ENCODE results near the gene HMGN2. TPM values are rescaled to one million over a fixed set of nuclear protein-coding genes. Genes with fewer than 3 reads are reported as not detected.

Gene HMGN2
- total RNA-seq (1,167 TPM), polyA plus RNA-seq (1,143 TPM)
- long read RNA-seq, donor 1, transcript HMGN2-201 (6 exons, 1,191 nt) = major isoform, 99 of 108 reads
- long read RNA-seq, donor 1, partial matches to known transcripts = 5 of 108 reads
- long read RNA-seq, donor 1, other reads (novel, unspliced or antisense) = 0 of 108 reads
- long read RNA-seq, donor 2, transcript HMGN2-202 (5 exons, 1,045 nt) = minor isoform, 9 of 1,663 reads
- long read RNA-seq, donor 2, transcript HMGN2-205 (5 exons, 952 nt) = minor isoform, 16 of 1,663 reads
- long read RNA-seq, donor 2, transcript HMGN2-201 (6 exons, 1,191 nt) = major isoform, 1,376 of 1,663 reads
- long read RNA-seq, donor 2, partial matches to known transcripts = 94 of 1,663 reads
- long read RNA-seq, donor 2, other reads (novel, unspliced or antisense) = 157 of 1,663 reads
- long read RNA-seq, donor 3, transcript HMGN2-201 (6 exons, 1,191 nt) = major isoform, 1,187 of 1,500 reads
- long read RNA-seq, donor 3, transcript HMGN2-205 (5 exons, 952 nt) = minor isoform, 21 of 1,500 reads
- long read RNA-seq, donor 3, transcript HMGN2-208 (4 exons, 1,030 nt) = minor isoform, 5 of 1,500 reads
- long read RNA-seq, donor 3, partial matches to known transcripts = 146 of 1,500 reads
- long read RNA-seq, donor 3, other reads (novel, unspliced or antisense) = 134 of 1,500 reads
- long read RNA-seq, donor 4, transcript HMGN2-205 (5 exons, 952 nt) = minor isoform, 10 of 391 reads
- long read RNA-seq, donor 4, transcript HMGN2-201 (6 exons, 1,191 nt) = major isoform, 312 of 391 reads
- long read RNA-seq, donor 4, partial matches to known transcripts = 54 of 391 reads
- long read RNA-seq, donor 4, other reads (novel, unspliced or antisense) = 13 of 391 reads
- long read RNA-seq, donor 5, transcript HMGN2-201 (6 exons, 1,191 nt) = major isoform, 941 of 1,272 reads
- long read RNA-seq, donor 5, transcript HMGN2-209 (2 exons, 1,496 nt) = minor isoform, 6 of 1,272 reads
- long read RNA-seq, donor 5, transcript HMGN2-208 (4 exons, 1,030 nt) = minor isoform, 5 of 1,272 reads
- long read RNA-seq, donor 5, transcript HMGN2-205 (5 exons, 952 nt) = minor isoform, 27 of 1,272 reads
- long read RNA-seq, donor 5, partial matches to known transcripts = 160 of 1,272 reads
- long read RNA-seq, donor 5, other reads (novel, unspliced or antisense) = 127 of 1,272 reads
- long read RNA-seq, donor 6, transcript HMGN2-205 (5 exons, 952 nt) = minor isoform, 8 of 911 reads
- long read RNA-seq, donor 6, transcript HMGN2-201 (6 exons, 1,191 nt) = major isoform, 793 of 911 reads
- long read RNA-seq, donor 6, partial matches to known transcripts = 33 of 911 reads
- long read RNA-seq, donor 6, other reads (novel, unspliced or antisense) = 62 of 911 reads
- long read RNA-seq, donor 7, transcript HMGN2-205 (5 exons, 952 nt) = minor isoform, 16 of 935 reads
- long read RNA-seq, donor 7, transcript HMGN2-201 (6 exons, 1,191 nt) = major isoform, 755 of 935 reads
- long read RNA-seq, donor 7, transcript HMGN2-209 (2 exons, 1,496 nt) = minor isoform, 5 of 935 reads
- long read RNA-seq, donor 7, partial matches to known transcripts = 67 of 935 reads
- long read RNA-seq, donor 7, other reads (novel, unspliced or antisense) = 87 of 935 reads
- long read RNA-seq, donor 8, transcript HMGN2-201 (6 exons, 1,191 nt) = major isoform, 337 of 558 reads
- long read RNA-seq, donor 8, partial matches to known transcripts = 190 of 558 reads
- long read RNA-seq, donor 8, other reads (novel, unspliced or antisense) = 21 of 558 reads
- long read RNA-seq, donor 9, transcript HMGN2-201 (6 exons, 1,191 nt) = major isoform, 592 of 737 reads
- long read RNA-seq, donor 9, transcript HMGN2-202 (5 exons, 1,045 nt) = minor isoform, 5 of 737 reads
- long read RNA-seq, donor 9, transcript HMGN2-205 (5 exons, 952 nt) = minor isoform, 11 of 737 reads
- long read RNA-seq, donor 9, partial matches to known transcripts = 59 of 737 reads
- long read RNA-seq, donor 9, other reads (novel, unspliced or antisense) = 64 of 737 reads
- long read RNA-seq, donor 10, transcript HMGN2-205 (5 exons, 952 nt) = minor isoform, 12 of 881 reads
- long read RNA-seq, donor 10, transcript HMGN2-201 (6 exons, 1,191 nt) = major isoform, 664 of 881 reads
- long read RNA-seq, donor 10, partial matches to known transcripts = 130 of 881 reads
- long read RNA-seq, donor 10, other reads (novel, unspliced or antisense) = 70 of 881 reads

DNA sequence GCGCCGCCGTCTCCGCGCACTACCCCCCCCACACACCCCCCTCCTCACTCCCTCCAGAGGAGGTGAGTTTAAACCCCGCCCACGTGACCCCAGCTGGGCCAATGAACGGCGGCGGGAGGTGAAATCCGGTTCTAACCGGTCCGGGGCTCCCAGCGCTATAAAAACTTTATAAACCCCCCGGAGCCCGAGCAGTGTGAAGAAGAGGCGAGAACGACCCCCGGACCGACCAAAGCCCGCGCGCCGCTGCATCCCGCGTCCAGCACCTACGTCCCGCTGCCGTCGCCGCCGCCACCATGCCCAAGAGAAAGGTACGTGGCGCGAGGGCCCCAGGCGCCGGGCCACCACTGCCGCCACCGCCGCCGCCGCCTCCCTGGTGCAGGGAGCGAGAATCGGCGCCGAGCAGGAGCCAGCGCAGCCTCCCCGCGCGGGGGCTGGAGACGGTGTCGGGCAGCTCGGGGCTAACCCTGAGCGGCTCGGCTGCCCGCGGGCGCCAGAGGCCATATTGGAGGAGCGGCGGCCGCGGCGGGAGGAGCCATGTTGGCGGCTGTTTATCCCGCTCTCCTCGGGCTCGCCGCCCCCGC lies at the start of gene HMGN2:
TSS of gene HMGN2 (plus strand) at position 121 of the 581 bp plus-strand sequence. CDS start at position 294, 173 bp downstream.
- Histone ChIP-seq H3K36me3 (ENCODE audit: control insufficient read depth in 2 of 2, insufficient read depth in 2 of 2, low read length in 1 of 2) (peaks cover 32 to 62% of the 10 kb centered on the region in 2 donors), H3K4me1 (ENCODE audit: control insufficient read depth in 2 of 2, insufficient read depth in 2 of 2, low read length in 2 of 2) (peaks cover 26 to 35% of the 10 kb centered on the region in 2 donors), H3K27ac (ENCODE audit: low read depth in 1 of 2, low read length in 1 of 2) (peak within 1 kb of the TSS; percentile 98 to 100), H3K27me3 (ENCODE audit: control insufficient read depth in 2 of 2, insufficient read depth in 1 of 2, low read length in 1 of 2) (no peaks in the 10 kb centered on the region), H3K9me3 (ENCODE audit: control insufficient read depth in 2 of 2, insufficient read depth in 1 of 2, low read length in 1 of 2) (no peaks in the 10 kb centered on the region), H3K4me3 (ENCODE audit: low read length in 2 of 2) (peak within 1 kb of the TSS; percentile 80 to 100)
- DNase-seq (ENCODE audit: low read depth in 6 of 9, low spot score in 9 of 9) = peak; percentile 82 to 96 (median 91)
- under 1% methylated on average over 69 of the region's 69 CpGs for WGBS

DNA sequence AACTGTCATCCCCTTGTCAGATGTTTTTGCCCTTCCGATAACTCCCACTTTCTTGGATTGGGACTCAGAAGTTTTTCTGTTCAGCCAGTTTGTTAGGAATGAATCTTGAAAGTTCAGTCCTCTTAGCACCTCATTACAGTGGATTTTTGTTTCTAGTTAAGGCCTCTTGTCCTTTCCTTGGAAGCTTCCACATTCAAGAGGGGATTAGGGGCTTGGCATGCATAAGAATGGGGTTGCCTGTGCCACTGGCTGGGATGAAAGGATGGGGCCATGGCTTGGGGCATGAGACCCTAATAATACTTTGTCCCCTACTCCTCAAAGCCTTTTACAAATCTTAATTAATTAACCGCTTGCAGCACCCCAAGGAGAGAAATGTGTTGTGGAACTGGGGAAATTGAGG lies 42.5 kb upstream of the HMGN2 start:
- no peak for DNase-seq (ENCODE audit: low read depth in 6 of 9, low spot score in 9 of 9)

DNA sequence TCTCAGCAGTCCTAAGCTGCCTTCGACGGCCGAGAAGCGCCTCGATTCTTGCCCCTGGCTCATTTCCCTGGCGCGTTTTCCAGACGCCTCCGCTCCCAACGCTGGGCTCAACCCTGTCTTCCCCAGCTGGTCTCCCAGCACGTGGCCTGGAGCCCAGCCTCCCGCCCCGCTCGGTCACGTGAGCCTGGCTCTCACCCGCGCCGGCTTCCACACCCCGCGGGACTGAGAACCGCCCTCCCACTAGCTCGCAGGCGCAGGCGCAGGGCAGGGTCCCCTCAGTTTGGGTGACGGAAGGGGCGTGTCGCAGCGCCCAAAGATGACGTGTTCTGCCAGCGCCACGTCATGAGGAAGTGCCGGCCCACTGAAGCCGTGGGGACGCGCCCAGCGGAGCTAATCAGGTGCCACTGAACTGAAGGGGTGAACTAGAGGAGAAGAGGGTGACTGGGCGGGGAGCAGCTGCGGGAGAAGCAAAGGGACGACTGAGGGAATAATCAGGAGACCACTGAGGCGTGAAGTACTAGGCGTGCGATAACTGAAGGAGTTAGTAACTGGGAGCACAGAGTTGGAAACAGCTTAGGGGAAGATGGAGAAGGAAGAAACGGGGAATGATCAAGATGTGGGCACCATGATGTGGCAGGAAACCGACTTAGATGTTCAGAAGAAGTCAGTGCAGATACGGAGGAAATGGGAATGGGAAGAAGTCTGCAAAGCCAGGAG lies 40.1 kb upstream of the HMGN2 start, which contains the start of gene DHDDS:
TSS of gene DHDDS (plus strand) at position 343 of the 717 bp plus-strand sequence. CDS start 625 bp downstream, outside the sequence.
- Histone ChIP-seq H3K4me3 (ENCODE audit: low read length in 2 of 2) (peak within 1 kb of the TSS; percentile 68 to 84), H3K27me3 (ENCODE audit: control insufficient read depth in 2 of 2, insufficient read depth in 1 of 2, low read length in 1 of 2) (peaks cover 3 to 12% of the 10 kb centered on the region in 2 donors), H3K27ac (ENCODE audit: low read depth in 1 of 2, low read length in 1 of 2) (peak within 1 kb of the TSS; percentile 38 to 66), H3K4me1 (ENCODE audit: control insufficient read depth in 2 of 2, insufficient read depth in 2 of 2, low read length in 2 of 2) (peaks cover 14 to 15% of the 10 kb centered on the region in 2 donors), H3K9me3 (ENCODE audit: control insufficient read depth in 2 of 2, insufficient read depth in 1 of 2, low read length in 1 of 2) (no peaks in the 10 kb centered on the region), H3K36me3 (ENCODE audit: control insufficient read depth in 2 of 2, insufficient read depth in 2 of 2, low read length in 1 of 2) (peaks cover 0 to 15% of the 10 kb centered on the region in 2 donors)
- peak; percentile 91 to 98 (median 96) for DNase-seq (ENCODE audit: low read depth in 6 of 9, low spot score in 9 of 9)
- under 1% methylated on average over 45 of the region's 45 CpGs for WGBS

More for the DNA sequence above, 42.5 kb upstream of the HMGN2 start:
- WGBS = 96% methylated on average over 2 of the region's 2 CpGs
- H3K4me3 ChIP-seq (ENCODE audit: low read length in 2 of 2) = no peak overlapping the region
- H3K27me3 ChIP-seq (ENCODE audit: control insufficient read depth in 2 of 2, insufficient read depth in 1 of 2, low read length in 1 of 2) = peaks cover 3 to 14% of the 10 kb centered on the region in 2 donors
- H3K27ac ChIP-seq (ENCODE audit: low read depth in 1 of 2, low read length in 1 of 2) = no peak overlapping the region
- no peaks in the 10 kb centered on the region for H3K9me3 ChIP-seq (ENCODE audit: control insufficient read depth in 2 of 2, insufficient read depth in 1 of 2, low read length in 1 of 2)
- peaks cover 0 to 4% of the 10 kb centered on the region in 2 donors for H3K36me3 ChIP-seq (ENCODE audit: control insufficient read depth in 2 of 2, insufficient read depth in 2 of 2, low read length in 1 of 2)
- peaks cover 14 to 15% of the 10 kb centered on the region in 2 donors for H3K4me1 ChIP-seq (ENCODE audit: control insufficient read depth in 2 of 2, insufficient read depth in 2 of 2, low read length in 2 of 2)

DNA sequence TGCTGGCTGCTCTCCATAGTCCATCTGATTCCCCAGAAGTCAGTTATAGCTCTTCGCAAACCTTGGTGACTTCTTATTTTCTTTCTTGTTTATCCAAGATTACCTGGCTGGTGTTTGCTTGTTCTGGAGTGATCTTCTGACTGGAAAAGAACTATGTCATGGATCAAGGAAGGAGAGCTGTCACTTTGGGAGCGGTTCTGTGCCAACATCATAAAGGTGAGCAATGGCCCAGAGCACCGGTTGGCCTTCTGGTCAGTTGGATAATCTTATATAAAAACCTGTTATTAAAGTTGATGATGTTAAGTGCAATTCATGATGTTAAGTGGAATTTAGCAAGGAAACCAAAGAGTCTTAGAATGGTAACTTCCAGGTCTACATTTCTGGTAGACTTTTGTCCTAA lies 39.4 kb upstream of the HMGN2 start:
- H3K36me3 ChIP-seq (ENCODE audit: control insufficient read depth in 2 of 2, insufficient read depth in 2 of 2, low read length in 1 of 2) = peaks cover 3 to 18% of the 10 kb centered on the region in 2 donors
- H3K9me3 ChIP-seq (ENCODE audit: control insufficient read depth in 2 of 2, insufficient read depth in 1 of 2, low read length in 1 of 2) = no peaks in the 10 kb centered on the region
- H3K4me3 ChIP-seq (ENCODE audit: low read length in 2 of 2) = peak overlapping the region; percentile 68 to 84
- 58% methylated on average over 3 of the region's 3 CpGs for WGBS
- peaks cover 3 to 12% of the 10 kb centered on the region in 2 donors for H3K27me3 ChIP-seq (ENCODE audit: control insufficient read depth in 2 of 2, insufficient read depth in 1 of 2, low read length in 1 of 2)
- peak overlapping the region in 1 of 2 donors; percentile 38 for H3K27ac ChIP-seq (ENCODE audit: low read depth in 1 of 2, low read length in 1 of 2)
- no peak for DNase-seq (ENCODE audit: low read depth in 6 of 9, low spot score in 9 of 9)
- H3K4me1 ChIP-seq (ENCODE audit: control insufficient read depth in 2 of 2, insufficient read depth in 2 of 2, low read length in 2 of 2) = peaks cover 14 to 15% of the 10 kb centered on the region in 2 donors

DNA sequence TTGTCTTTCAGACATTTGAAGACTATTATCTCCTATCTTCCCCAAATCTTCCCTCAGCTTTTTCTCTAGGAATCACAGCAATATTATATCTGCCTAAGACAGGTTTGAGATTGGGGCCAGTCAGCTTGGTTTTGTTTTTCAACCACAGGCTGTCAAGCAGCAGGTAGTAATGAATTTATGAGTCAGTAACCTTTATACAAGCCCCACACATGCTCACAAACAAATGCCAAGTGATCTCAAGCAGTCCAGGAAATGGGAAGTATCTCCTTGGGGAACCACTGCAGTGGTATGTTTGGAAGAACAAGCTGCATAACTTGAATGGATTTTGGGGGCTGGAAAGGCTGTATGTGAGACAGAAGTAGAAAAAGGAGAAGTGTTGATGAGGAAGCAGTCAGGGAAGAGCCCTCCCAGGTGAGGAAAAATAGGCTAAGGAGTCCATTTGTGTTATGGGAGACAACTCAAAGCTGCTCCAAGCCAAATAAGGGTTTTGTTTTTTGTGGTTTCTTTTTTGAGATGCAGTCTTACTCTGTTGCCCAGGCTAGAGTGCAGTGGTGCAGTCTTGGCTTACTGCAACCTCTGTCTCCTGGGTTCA lies 38.0 kb upstream of the HMGN2 start:
- H3K4me3 ChIP-seq (ENCODE audit: low read length in 2 of 2) = no peak overlapping the region
- no peaks in the 10 kb centered on the region for H3K9me3 ChIP-seq (ENCODE audit: control insufficient read depth in 2 of 2, insufficient read depth in 1 of 2, low read length in 1 of 2)
- H3K36me3 ChIP-seq (ENCODE audit: control insufficient read depth in 2 of 2, insufficient read depth in 2 of 2, low read length in 1 of 2) = peaks cover 15 to 30% of the 10 kb centered on the region in 2 donors
- H3K4me1 ChIP-seq (ENCODE audit: control insufficient read depth in 2 of 2, insufficient read depth in 2 of 2, low read length in 2 of 2) = peaks cover 14 to 15% of the 10 kb centered on the region in 2 donors
- H3K27ac ChIP-seq (ENCODE audit: low read depth in 1 of 2, low read length in 1 of 2) = no peak overlapping the region
- no peak for DNase-seq (ENCODE audit: low read depth in 6 of 9, low spot score in 9 of 9)
- peaks cover 3 to 12% of the 10 kb centered on the region in 2 donors for H3K27me3 ChIP-seq (ENCODE audit: control insufficient read depth in 2 of 2, insufficient read depth in 1 of 2, low read length in 1 of 2)

DNA sequence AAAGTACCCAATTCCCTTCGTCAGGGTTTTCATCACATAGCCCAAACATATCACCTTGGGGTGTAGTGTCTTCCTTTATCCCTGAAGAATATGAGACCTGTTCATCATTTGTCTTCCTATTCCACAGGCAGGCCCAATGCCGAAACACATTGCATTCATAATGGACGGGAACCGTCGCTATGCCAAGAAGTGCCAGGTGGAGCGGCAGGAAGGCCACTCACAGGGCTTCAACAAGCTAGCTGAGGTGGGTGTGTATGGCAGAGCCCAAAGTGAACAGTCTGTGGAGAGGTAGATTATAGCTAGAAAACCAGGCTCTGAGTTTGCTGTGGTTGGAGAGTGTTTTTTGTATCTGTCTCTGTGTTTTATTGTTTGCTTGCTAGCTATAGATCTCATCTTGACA lies 34.2 kb upstream of the HMGN2 start:
- Histone ChIP-seq H3K4me3 (ENCODE audit: low read length in 2 of 2) (no peak overlapping the region), H3K9me3 (ENCODE audit: control insufficient read depth in 2 of 2, insufficient read depth in 1 of 2, low read length in 1 of 2) (no peaks in the 10 kb centered on the region), H3K27me3 (ENCODE audit: control insufficient read depth in 2 of 2, insufficient read depth in 1 of 2, low read length in 1 of 2) (no peaks in the 10 kb centered on the region), H3K36me3 (ENCODE audit: control insufficient read depth in 2 of 2, insufficient read depth in 2 of 2, low read length in 1 of 2) (peaks cover 45 to 57% of the 10 kb centered on the region in 2 donors), H3K27ac (ENCODE audit: low read depth in 1 of 2, low read length in 1 of 2) (no peak overlapping the region), H3K4me1 (ENCODE audit: control insufficient read depth in 2 of 2, insufficient read depth in 2 of 2, low read length in 2 of 2) (peaks cover 3 to 4% of the 10 kb centered on the region in 2 donors)
- 98% methylated on average over 6 of the region's 6 CpGs for WGBS
- no peak for DNase-seq (ENCODE audit: low read depth in 6 of 9, low spot score in 9 of 9)

Data from thymus (tissue), 14 donors.